Activated CD8-positive, alpha-beta memory T cell treated with anti-CD3 and anti-CD28 coated beads for 36 hours (primary cell): Measurements from ENCODE around the gene ACER1. TPM values are rescaled to one million over a fixed set of nuclear protein-coding genes. Genes with fewer than 3 reads are reported as not detected.
"Not testable (repeated sequence)": the region's sequence is repeated elsewhere in the genome, so short reads cannot be mapped to it uniquely, and the experiment has no call there.

ENCODE experiments used
- CTCF ChIA-PET: fragments of 350-600 bp; sonication (Branson Sonifier 250); formaldehyde crosslinking; loops from one replicate; lab custom pipeline; 2021; ENCODE audit warnings: antibody characterized with exemption; lab: Charles Lee
- POLR2A ChIA-PET: fragments of 350-600 bp; sonication (Branson Sonifier 250); formaldehyde crosslinking; loops from one replicate; lab custom pipeline; 2021; ENCODE audit warnings: antibody characterized with exemption; lab: Charles Lee
- total RNA-seq, 2 experiments: library from RNA; stranded (reverse); gene quantifications; one replicate each; pipeline ENCODE4 v1.2.3, GENCODE V29; 2021

ACER1 gene
- total RNA-seq, 2 experiments from 2014 or later, result not detected

- POLR2A ChIA-PET, result no interaction called here
- CTCF ChIA-PET, result interaction anchor here (1.4 kb wide), 1 partner anchor 100 kb away, joined by 3 read pairs; no protein-coding TSS in a partner anchor
These were observed 14.6 kb downstream of the ACER1 start for GRCh38 chr19:6318772-6319171.

DNA sequence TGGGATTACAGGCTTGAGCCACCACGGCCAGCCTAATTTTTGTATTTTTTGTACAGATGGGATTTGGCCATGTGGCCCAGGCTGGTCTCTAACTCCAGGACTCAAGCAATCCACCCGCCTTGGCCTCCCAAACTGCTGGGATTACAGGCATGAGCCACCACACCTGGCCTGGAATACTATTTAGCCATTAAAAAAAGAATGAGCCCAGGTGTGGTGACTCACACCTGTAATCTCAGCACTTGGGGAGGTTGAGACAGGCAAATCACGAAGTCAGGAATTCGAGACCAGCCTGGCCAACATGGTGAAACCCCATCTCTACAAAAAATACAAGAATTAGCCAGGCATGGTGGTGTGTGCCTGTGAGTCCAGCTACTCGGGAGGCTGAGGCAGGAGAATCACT, 17.8 kb downstream of the ACER1 start:
- POLR2A ChIA-PET, CTCF ChIA-PET: not testable (repeated sequence)

GRCh38 chr19:6313398-6313969, 19.9 kb downstream of the ACER1 start:
- CTCF ChIA-PET, result no interaction called here
- POLR2A ChIA-PET, result no interaction called here

DNA sequence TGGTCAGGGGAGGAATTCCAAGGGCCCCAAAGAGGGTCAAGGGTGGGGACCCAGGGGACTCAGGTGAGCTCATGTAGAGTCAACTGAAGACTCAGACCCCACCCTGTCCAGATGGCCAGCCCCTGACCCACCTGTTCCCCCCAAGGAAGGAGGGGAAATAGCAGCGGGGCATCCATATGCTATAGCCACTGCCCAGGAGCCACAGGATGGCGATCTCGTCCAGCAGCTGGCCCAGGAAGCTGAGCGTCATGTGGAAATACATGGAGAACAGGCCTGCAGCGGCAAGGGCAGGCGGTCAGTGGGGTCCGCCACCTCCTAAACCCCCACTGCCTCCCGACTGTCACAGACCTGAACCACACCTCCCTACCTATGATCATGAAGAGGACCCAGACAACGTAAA, 21.4 kb downstream of the ACER1 start:
- ChIA-PET POLR2A (no interaction called here), CTCF (no interaction called here)

DNA sequence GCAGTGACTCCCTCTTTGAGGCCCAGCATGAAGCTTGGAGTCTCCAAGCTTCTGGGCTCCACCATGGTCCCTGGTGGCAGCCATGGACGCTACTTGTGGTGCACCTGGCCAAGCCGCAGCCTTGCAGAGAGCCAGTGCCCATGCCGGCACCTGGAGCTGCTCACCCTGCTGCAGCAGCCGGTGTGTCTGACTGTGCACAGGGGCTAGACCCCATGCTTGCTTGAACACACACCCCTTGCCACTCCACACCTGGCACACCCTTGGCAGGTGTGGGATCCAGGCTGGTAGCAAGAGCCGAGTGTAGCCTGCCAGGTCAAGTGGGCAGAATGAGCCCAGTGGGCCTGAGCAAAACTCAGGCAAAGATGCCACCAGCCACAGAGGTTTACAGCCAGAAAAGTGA, 35.0 kb downstream of the ACER1 start:
- POLR2A ChIA-PET, result no interaction called here

DNA sequence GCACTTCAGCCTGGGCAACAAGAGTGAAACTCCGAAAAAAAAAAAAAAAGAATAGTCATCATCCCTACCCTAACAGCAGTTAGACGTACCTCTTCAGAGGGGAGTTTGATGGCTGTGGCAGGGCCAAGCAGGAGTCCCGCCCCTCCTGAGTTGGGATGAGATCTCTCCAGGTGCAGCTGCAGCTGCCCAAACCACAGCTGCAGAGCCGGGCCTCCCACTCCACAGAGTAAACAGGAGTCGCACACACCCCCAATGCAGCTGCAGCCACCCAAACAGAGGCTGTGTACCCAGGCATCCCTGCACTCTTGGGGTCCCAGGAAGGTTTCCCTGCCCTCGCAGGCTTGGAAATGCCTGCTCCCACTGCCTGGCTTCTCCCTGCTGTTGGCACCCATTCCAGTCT, 36.2 kb downstream of the ACER1 start:
- POLR2A ChIA-PET, result interaction anchor here (0.6 kb wide), 1 partner anchor 195 kb away, joined by 3 read pairs; no protein-coding TSS in a partner anchor
- CTCF ChIA-PET, result interaction anchor here (1.5 kb wide), 1 partner anchor 132 kb away, joined by 3 read pairs; no protein-coding TSS in a partner anchor

More for the DNA sequence above, 35.0 kb downstream of the ACER1 start:
- CTCF ChIA-PET, result interaction anchor here (0.8 to 1.5 kb wide), 2 partner anchors 133 to 249 kb away, joined by 3 read pairs; no protein-coding TSS in a partner anchor

DNA sequence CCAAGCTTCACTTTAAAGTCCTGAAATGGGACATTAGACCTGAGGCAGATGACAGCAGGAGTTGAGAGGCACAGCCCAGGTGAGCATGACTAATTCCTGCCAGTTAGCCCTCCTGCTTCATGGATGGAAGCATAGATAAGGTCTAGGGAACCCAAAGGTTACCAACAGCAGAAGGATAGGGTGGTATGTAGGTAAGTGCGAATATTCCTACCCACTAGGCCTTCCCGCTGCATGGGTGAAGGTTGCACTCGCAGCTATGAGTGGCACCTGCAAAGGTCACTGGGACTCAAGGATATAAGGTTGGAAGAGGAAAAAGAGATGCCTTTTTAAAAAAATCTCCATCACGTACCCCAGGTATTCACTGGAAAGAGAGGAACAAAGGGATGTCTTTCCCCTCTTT, 41.4 kb downstream of the ACER1 start:
- POLR2A ChIA-PET, result no interaction called here
- CTCF ChIA-PET, result no interaction called here

GRCh38 chr19:6288737-6289136, 44.7 kb downstream of the ACER1 start:
- ChIA-PET CTCF (interaction anchor here (0.8 kb wide), 1 partner anchor 11 kb away, joined by 3 read pairs; no protein-coding TSS in a partner anchor), POLR2A (no interaction called here)

- CTCF ChIA-PET, result no interaction called here
- POLR2A ChIA-PET, result no interaction called here
These were observed 46.0 kb downstream of the ACER1 start for GRCh38 chr19:6287269-6287885.

- CTCF ChIA-PET, result no interaction called here
These were observed 46.7 kb downstream of the ACER1 start for GRCh38 chr19:6286676-6287075.

DNA sequence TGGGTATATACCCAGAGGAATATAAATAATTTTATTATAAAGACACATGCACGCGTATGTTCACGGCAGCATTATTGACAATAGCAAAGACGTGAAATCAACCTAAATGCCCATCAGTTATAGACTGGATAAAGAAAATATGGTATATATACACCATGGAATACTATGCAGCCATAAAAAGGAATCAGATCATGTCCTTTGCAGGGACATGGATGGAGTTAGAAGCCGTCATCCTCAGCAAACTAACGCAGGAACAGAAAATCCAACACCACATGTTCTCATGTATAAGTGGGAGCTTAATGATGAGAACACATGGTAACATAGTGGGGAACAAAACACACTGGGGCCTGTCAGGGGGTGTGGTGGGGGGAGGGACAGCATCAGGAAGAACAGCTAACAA, 51.0 kb downstream of the ACER1 start:
- POLR2A ChIA-PET, result interaction anchor here (0.6 kb wide), 1 partner anchor 31 kb away, joined by 4 read pairs; no protein-coding TSS in a partner anchor
- CTCF ChIA-PET, result not testable (repeated sequence)

More at GRCh38 chr19:6286676-6287075, 46.7 kb downstream of the ACER1 start:
- POLR2A ChIA-PET, result no interaction called here

- POLR2A ChIA-PET, result no interaction called here
- CTCF ChIA-PET, result no interaction called here
These were observed 53.4 kb downstream of the ACER1 start, which contains the start of gene MLLT1 for GRCh38 chr19:6279931-6280591. Gene MLLT1, minus strand, starts transcription at chr19:6279975. Its CDS starts 191 bp downstream, at chr19:6279784.

DNA sequence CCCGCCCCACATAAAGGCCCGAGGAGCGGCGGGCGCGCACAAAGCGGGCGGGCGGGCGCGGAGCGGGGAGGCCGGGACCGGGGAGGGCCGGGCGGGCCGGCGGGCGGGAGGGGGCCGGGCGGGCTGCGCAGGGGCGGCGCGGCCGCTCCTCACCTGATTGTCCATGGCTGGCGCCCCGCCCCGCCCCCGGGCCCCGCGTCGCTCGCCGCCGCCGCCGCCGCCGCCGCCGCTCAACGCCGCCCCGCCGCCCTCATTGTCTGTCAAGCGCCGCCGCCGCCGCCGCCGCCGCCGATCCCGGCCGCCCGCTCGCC, 53.8 kb downstream of the ACER1 start:
- ChIA-PET CTCF (interaction anchor here (1.0 to 1.4 kb wide), 2 partner anchors 33 to 61 kb away, joined by 3 to 6 read pairs; no protein-coding TSS in a partner anchor), POLR2A (no interaction called here)

DNA sequence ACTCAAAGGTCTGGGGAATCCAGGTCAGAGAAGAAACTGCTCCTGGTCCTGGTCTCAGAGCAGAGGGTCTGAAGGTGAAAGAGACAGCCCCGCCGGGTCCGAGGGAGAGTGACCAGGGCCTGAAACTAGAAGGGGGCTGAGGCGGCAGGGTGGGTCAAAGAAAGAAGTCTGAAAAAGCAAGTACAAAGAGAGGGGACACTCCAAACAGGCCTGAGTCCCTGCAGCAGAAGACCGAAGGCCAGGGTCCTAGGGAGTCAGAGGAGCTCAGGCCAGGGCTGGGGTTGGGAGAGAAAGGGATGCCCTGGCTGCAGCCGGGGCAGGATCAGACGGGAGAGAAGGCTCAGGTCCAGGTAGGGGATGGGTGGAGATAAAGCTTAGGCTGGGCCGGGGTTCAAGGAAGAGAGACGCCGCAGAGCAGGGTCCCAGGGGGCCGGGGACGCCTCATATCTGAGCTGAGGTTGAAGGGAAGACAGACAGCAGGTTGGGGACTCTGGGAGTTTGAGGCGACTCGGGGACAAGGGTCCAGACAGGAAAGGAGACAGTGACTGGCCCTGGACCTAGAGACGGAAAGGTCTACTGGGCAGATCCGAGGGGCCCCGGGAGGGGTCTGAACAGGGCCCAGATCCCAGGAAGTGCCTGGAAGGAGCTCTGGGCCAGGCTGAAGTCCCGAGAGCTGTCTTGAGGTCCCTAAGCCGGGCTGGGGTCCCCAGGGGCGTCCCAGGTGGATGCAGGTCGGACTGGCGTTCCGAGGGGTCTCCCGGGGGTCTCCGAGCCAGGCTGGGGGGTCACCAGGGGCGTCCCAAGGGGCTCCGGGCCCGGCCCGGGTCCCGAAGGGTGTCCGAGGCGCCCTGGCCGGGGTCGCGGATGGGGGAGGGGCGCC, 54.4 kb downstream of the ACER1 start:
- ChIA-PET POLR2A (no interaction called here), CTCF (interaction anchor here (0.5 to 1.4 kb wide), 6 partner anchors 27 to 1571 kb away, joined by 3 to 7 read pairs (median 3); no protein-coding TSS in a partner anchor)

- ChIA-PET POLR2A (no interaction called here), CTCF (no interaction called here)
These were observed 55.4 kb downstream of the ACER1 start for GRCh38 chr19:6278051-6278450.

GRCh38 chr19:6276447-6276846, 57.0 kb downstream of the ACER1 start:
- POLR2A ChIA-PET, result no interaction called here
- CTCF ChIA-PET, result interaction anchor here (0.9 kb wide), 1 partner anchor 58 kb away, joined by 3 read pairs; no protein-coding TSS in a partner anchor

GRCh38 chr19:6275170-6275744, 58.2 kb downstream of the ACER1 start:
- ChIA-PET CTCF (interaction anchor here (0.6 kb wide), 1 partner anchor 610 kb away, joined by 3 read pairs; no protein-coding TSS in a partner anchor), POLR2A (no interaction called here)

GRCh38 chr19:6274756-6275155, 58.7 kb downstream of the ACER1 start:
- POLR2A ChIA-PET, result no interaction called here

More at GRCh38 chr19:6274756-6275155, 58.7 kb downstream of the ACER1 start:
- CTCF ChIA-PET, result interaction anchor here (1.1 kb wide), 1 partner anchor 20 kb away, joined by 3 read pairs; no protein-coding TSS in a partner anchor
